H1 (cell line): Measurements from ENCODE around the gene LDLR. TPM values are rescaled to one million over a fixed set of nuclear protein-coding genes. Genes with fewer than 3 reads are reported as not detected.

Source experiments
- BACH1 ChIP-seq: IDR thresholded peaks from 2 replicates; pipeline ENCODE4 v1.6.1; 2012; ENCODE audit warnings: low read length, improper control_type of control experiment
- EGR1 ChIP-seq: IDR thresholded peaks from 2 replicates; pipeline ENCODE4 v1.6.1; 2011; ENCODE audit warnings: low read depth, low read length, borderline replicate concordance
- GTF2F1 ChIP-seq: IDR thresholded peaks from 2 replicates; pipeline ENCODE4 v1.6.1; 2012; ENCODE audit warnings: low read depth, low read length, improper control_type of control experiment, borderline replicate concordance
- KDM1A ChIP-seq: fragments of 200-600, 300-600 bp; sonication (generic); IDR thresholded peaks from 2 replicates; pipeline ENCODE4 v1.7.1; 2016; ENCODE audit warnings: mild to moderate bottlenecking, low read length, borderline replicate concordance
- USF2 ChIP-seq: IDR thresholded peaks from 2 replicates; pipeline ENCODE4 v1.6.1; 2011; ENCODE audit warnings: low read length, improper control_type of control experiment
- YY1 ChIP-seq: IDR thresholded peaks from 2 replicates; pipeline ENCODE4 v1.6.1; 2011; ENCODE audit warnings: low read depth, mild to moderate bottlenecking, low read length
- polyA plus RNA-seq, 7 experiments: library from polyadenylated mRNA; depleted of rRNA in 3 of 7; stranded (reverse) in 5 of 7; unstranded in 2 of 7; fragments of >200 nt in 5 of 7; fragments of 200-250 nt in 2 of 7; gene quantifications; 1 replicate in 5 of 7; 2 replicates in 1 of 7; 4 replicates in 1 of 7; pipeline versions ENCODE4 v1.2.1 to v1.2.3, GENCODE V29; 2011 to 2013; ENCODE audit warnings: missing spikeins in 2 of 7, mixed read lengths in 2 of 7
- total RNA-seq: library from RNA; stranded (reverse); fragmentation: NEBNext Ultra II Directional; extraction: Animal tissue kit (Norgen Biotek cat#: 25700); gene quantifications from 2 replicates; pipeline ENCODE4 v1.2.1, GENCODE V29; 2021

Gene LDLR
- total and polyA plus RNA-seq, 2 of the 8 experiments (the other 6 are each of a cell fraction or from before 2014, with no cell fraction given): 70.1 to 118 TPM

GRCh38 chr19:11130824-11131455 is 41.7 kb downstream of the LDLR start (continued):
- TF ChIP-seq EGR1 (no peak), USF2 (no peak), KDM1A (no peak), YY1 (no peak), BACH1 (no peak), GTF2F1 (0 out of 2 replicates have a peak, but pooled peaks have one; percentile 38)
